HG02571 (cell line): ENCODE data around the gene CPT1A.

Experiments used
- ATAC-seq: cut with Tn5 transposase; IDR thresholded peaks from one replicate; pipeline ENCODE4 v1.9.1; 2021; ENCODE audit warnings: mild to moderate bottlenecking, moderate library complexity; ENCODE audit not compliant: unreplicated experiment

CPT1A gene

DNA sequence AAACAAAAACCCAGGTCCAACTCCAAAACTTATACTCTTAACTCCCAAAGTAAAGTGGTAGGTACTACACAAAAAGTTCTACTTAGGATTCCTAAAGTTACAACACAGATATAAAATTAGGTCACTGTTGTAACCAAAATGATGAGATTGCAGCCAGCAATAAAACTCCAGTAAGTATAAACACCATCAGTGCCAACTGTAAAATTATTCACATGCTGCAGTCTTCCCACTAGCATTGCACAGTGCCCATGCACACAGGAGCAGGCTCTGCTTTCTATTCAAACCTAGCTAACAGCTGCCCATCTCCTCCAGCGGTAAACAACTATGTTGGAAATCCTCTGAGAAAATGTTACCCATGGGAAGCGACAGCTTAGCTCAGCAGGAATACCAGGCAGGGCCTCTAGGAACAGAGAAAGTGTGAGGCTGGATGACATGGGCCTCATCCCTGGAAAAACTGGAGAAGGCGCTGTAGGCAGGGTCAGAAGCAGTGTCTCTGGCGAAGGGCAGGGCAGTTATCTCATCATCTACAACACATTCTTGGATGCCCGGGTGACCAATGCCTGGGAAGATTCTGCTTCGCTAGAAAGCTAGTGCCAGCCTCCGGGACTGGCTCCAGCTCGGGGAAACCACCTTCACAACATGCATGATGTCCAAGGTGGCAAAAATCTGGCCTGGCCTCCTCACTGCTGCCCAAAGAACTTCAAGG, 9.1 kb downstream of the CPT1A start:
- ATAC-seq: no peak

DNA sequence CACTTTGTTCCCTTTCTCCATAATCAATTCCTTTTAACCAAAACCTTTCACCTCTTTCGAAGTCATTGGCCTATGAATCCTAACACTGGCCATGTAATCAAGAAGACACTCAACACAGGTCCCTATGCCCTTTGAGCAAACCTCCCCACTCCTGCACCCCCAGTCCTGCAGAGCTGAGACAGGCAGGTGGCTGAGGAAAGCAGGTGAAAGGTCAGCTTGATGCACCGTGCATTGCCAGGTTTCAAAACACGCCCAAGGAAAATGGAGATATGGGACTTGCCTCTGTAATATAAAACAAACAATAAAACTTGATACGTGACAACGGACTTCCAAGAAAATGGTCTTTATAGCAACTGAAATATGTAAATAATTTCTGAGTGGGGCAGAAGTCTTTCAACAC, 10.6 kb downstream of the CPT1A start:
- ATAC-seq: no peak

DNA sequence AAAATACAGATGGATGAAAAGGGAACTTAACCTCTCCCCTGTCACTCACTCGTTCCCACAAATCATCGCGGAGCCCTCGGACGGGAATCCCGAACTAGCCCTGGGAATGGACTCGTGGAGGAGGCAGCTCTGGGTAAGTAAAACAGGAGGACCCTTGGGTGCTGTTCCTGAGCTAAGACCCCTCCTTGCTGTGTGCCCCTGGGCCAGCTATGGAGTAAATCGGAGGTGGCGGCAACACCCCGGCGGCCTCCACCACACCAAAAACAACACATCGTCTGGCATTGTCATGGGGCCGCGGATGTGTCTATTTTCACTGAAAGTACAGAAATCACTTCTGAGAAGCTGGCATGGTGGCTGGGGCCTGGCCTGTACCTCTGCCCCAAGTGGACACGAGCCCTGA, 12.1 kb downstream of the CPT1A start:
- ATAC-seq: no peak

DNA sequence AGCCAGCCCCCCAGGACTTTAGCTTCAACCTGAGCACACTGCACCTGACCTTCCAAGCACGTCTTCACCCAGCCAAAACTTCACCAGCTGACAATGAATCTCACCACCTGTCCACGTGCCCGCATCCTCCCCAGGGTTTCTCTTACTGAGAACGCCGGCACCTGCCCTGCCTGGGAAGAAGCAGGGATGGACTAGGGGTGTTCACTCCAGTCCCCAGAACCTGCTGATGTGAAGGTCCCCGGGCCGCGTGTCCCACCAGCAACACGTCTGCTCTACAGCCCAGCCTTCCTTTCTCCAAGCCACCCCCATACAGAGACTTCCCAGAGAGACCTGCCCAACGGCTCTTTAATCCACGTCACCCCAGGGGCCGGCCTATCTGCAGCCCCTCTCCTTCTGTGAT, 12.8 kb downstream of the CPT1A start:
- ATAC-seq: no peak

DNA sequence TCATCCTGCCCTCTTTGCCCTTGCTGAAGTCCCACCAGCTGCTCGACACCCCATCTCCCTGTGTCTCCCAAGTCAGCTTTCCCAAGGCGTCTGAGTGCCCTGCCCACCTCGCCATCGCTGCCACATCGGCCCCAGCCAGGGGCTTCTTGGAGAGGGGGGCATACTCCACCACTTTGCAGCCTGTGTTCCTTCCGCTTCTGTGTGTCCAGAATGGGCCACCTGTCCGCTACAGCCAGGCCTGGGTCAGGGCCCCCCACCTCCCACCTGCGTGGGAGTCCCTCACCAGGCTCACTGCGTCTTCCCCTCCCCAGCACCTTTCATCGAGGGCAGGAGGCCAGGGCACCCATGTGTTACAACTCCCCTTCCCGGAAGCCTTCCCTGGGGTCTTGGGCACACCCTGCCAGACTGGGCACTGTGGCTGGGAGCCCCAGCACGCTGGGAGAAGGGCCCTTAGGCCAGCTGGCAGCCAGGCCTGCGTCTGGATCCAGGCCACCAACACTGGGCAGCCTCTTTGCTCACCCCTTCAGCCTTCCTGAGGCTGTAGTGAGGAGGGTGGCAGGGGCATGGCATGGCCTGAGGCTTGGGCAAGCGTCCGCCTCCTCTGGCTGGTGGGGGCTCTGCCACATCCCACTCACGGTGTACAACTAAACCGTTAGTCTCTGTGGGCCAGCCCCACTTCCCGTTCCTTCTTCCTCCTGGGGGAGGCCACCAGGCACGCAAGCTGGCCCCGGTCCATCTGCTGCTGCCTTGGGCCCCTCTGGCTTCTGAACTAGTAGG, 13.4 kb downstream of the CPT1A start:
- no peak for ATAC-seq

DNA sequence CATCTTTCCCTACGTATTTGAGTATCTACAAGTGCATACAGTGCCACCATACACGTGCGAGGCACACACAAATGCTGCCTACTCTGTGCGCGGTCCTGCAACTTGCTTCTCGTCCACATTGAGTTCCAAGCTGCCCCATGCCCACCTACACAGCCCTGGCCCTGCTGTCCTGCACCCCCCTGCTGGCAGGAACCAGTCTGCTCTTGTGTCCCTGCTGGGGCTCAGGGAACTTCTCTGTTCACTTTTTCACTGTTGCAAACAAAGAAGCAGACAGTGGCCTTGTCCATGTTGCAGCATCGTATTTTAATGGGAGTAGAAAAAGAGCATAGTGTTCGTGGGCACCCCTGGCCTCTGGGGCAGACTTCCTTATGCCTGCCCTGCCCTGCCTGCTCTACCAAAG, 14.0 kb downstream of the CPT1A start:
- ATAC-seq: no peak

DNA sequence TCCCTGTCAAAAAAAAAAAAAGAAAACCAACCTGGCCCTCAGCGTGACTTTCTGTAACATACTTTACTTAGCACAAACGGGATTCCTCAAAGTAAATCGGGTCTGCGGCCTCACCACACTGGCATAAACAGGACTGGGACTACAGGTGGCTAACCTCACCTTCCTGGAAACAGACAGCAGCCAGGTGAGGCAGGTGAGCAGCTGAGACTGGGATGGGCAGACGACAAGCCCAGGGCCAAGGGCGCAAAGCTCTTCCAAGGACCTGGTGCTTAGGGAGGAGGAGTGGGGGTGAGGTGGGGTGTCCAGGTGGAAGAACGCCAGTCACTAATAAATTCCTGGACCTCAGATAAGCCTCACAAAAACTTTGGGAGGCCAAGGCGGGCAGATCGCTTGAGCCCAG, 15.0 kb downstream of the CPT1A start:
- ATAC-seq: no peak

DNA sequence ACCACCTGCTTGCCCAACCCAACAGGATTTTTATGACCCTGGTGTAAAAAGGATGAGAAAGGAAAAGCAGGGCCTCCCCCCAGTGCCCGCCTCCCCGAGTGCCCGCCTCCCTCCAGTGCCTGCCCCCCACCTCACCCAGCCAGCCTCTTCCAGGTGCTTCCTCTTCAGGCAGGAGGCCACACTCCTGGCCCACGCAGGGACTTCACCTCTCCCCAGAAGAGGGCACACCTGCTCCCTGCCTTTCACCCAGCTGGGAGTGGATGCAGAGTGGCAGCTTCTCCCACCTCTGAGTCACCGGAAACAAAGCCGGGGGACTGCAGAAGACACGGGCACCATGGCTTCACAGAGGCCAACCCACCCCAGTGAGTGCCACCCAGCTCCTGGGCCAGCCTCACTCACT, 16.1 kb downstream of the CPT1A start:
- no peak for ATAC-seq

DNA sequence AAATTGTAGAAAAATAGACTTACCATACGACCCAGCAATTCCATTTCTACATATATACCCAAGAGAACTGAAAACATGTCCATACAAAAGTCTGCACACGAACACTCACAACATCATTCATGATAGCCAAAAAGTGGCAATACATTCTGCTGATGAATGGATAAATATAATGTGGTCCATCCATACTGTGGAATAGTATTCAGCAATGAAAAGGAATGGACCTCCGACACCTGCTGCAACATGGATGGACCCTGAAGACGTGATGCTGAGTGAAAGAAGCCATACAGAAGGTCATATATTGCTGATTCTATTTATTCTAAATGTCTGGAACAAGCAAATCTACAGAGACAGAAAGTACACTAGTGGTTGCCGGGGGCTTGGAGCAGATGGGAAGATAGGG, 19.2 kb downstream of the CPT1A start:
- ATAC-seq: no peak

DNA sequence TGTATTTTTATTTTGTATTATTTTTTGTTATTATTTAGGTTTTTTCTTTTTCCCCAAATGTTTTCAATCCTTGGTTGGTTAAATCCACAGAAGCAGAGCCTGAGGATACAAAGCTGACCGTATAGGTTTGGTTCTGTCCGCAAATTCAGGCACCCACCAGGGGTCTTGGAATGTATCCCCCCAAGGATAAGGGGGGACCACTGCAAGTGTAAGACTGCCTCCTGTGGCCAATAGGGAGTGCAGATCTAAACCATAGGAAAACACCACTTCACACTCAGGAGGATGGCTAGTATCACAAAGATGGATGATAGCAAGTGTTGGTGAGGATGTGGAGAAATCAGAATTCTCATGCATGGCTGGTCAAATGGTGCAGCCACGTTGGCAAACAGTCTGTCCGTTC, 20.0 kb downstream of the CPT1A start:
- ATAC-seq: no peak

DNA sequence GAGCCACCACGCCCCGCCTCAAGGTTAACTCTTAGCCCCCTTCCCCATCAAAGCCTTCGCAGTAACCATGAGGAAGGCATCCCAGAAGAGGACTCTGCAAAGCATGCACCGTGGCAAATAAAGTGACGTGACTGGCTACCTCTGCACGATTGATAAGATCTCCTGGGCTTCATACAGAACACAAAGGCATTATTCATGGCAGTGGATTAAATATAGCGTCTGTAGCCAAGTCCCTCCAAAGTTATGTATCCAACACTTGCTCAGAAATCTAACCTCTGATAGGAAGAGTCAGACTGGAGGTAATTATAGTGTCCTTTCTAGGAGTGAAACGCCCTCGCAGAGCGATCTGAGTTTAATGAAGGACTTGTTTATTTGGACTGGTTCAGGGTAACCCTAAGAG, 22.4 kb downstream of the CPT1A start:
- ATAC-seq: no peak

DNA sequence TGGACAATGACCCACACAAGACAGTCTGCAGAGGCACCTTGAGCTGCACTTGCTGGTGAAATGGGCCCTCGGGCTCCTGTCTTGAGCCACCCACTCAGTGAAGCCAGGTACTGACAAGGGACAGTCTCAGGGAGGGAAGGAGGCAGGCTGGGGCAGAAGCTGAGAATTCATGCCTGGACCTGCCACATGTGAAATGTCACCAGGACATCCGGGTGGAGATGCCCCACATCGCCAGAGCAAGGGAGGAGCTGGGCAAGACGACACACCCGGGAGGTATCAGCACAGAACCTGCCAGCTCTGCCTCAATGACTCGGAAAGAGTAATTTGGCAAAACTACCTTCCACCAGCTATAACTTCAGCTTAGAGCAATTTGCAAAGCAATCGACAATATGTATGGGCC, 23.5 kb downstream of the CPT1A start:
- ATAC-seq: no peak

DNA sequence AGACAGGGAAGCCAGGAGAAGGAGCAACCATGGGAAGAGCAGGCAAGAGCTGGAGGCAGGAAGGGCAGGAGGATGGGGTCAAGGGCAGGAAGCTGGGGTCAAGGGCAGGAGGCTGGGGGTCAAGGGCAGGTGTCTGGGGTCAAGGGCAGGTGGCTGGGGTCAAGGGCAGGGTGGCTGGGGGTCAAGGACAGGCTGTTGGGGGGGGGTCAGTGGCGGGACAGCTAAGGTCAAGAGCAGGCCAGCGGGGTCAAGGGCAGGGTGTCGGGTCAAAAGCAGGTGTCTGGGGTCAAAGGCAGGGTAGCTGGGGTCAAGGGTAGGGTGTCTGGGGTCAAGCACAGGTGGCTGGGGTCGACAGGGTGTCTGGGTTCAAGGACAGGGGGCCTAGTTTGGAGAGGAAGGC, 24.2 kb downstream of the CPT1A start:
- ATAC-seq: no peak

DNA sequence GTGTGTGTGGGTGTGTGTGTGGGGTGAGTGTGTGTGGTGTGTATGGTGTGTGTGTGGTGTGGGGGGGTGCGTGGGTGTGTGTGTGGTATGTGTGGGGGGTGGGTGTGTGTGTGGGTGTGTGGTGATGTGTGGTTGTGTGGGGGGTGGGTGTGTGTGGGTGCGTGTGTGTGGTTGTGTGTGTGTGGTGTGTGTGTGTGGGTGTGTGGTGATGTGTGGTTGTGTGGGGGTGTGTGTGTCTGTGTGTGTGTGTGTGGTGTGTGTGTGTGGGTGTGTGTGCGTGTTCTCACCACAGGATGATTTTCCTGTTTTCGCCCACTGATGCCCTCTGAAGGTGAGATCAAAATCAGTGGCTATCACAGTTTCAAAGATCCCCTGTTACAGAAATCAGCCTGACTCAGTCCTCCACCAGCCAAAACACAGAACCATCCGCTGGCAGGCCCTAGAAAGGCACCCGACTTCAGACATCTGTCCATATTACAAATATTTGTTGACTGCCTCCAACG, 24.7 kb downstream of the CPT1A start:
- no peak for ATAC-seq

DNA sequence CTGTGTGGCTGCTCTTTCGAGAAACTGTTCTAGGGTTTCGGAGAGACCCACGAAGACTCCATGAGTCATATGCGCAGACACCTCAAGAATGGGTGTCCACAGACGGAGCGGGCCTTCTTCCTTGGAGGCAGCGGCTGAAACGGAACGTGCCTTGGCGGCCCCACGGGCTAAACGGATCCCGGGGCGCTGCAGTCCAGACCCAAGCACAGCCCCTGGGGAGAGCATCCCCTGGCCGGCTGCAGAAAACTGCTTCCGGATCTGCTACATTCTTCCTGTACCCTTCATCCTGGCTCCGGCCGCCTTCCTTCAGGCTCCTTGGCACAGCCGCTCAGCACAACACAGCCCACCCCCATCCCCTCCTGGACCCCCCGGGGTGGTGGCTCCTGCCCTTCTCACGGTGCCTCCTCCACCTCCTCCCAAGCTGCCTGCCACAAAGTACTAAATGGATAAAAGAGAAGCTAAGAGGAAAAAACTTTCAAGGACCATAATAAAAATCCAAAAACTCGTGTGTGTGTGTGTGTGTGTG, 25.4 kb downstream of the CPT1A start:
- ATAC-seq: no peak

DNA sequence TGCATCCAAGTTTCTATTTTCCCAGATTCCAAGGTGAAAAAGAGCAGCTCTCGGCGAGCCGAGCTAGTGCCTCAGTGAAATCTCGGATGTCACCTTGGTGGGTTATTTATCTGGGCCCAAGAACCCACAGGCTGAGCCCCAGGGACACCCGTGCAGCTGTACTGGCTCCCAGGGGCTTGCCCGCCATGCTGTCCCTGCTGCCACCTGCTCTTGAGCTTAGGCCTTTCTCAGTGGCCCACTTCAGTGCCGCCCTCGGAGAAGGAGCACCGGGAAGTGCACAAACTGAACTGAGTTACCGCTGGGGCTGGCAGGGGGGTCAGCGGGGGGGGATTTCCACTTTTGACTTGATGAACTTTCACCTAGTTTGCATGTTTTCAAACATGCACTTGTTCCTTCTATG, 27.9 kb downstream of the CPT1A start:
- no peak for ATAC-seq

DNA sequence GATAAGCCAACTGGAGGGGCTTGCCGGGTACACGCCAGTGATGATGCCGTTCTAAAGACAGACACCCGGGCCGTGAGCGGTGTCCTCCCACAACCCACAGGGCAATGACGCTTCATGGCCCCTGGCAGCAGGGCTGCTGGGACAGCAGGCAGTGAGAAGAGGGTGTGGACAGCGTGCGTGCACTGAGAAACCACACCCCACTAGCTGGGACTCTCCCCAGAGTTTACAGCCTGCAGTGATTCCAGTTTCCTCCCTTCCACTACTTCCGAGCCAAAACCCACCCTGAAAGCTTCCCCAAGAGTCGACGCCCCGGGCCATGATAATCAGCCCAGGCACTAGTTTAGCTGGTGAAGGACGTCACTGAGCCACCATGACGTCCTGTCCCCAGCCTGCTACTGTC, 29.2 kb downstream of the CPT1A start:
- ATAC-seq: no peak

DNA sequence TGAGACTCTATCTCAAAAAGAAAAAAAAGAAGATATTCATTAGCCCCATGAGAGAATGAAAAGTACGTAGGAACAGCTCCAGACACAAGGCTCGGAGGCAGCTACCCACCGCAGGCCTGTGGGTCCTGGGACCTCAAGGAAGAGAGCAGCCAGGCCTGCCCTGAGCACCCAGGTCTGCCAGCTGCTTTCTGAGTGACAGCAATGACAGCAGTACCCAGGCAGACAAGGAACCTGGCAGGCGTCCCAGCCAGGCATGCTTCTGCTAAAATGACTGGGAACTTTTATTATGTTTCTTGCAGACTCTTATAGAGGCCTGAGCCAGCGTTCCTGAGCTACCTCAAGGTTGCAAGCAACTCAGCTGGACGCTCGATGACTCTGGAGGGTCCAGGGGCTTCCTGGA, 31.6 kb downstream of the CPT1A start:
- ATAC-seq: no peak

DNA sequence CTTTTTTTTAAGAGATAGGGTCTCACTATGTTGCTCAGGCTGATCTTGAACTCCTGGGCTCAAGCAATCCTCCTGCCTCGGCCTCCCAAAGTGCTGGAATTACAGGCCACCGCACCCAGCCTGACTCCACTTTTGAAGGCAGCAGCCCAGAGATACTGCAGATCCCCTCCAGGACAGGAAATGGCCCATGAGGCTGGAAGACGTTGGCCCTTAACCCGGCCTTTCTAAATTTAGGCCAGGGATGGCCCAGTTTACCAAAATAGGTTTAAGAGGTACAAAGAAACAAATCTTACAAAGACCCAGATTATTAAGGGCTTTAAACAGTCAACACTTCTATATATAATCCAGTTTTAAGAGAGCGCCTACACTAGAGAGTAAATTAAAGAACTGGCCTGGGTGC, 32.2 kb downstream of the CPT1A start:
- ATAC-seq: no peak

DNA sequence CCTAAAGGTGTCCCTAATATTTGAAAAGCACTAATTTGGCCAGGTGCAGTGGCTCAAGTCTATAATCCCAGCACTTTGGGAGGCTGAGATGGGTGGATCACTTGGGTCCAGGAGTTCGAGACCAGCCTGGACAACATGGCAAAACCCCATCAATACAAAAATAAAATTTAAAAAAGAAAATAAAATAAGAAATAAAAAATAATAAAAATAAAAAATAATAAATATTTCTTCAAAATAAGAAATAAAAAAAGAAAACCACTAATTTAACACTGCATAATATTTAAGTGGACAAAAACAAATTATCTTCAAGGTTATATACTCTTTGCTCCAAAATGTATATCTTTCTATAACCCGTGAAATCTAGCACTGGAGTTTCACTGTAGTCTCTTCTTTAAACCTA, 32.9 kb downstream of the CPT1A start:
- no peak for ATAC-seq

DNA sequence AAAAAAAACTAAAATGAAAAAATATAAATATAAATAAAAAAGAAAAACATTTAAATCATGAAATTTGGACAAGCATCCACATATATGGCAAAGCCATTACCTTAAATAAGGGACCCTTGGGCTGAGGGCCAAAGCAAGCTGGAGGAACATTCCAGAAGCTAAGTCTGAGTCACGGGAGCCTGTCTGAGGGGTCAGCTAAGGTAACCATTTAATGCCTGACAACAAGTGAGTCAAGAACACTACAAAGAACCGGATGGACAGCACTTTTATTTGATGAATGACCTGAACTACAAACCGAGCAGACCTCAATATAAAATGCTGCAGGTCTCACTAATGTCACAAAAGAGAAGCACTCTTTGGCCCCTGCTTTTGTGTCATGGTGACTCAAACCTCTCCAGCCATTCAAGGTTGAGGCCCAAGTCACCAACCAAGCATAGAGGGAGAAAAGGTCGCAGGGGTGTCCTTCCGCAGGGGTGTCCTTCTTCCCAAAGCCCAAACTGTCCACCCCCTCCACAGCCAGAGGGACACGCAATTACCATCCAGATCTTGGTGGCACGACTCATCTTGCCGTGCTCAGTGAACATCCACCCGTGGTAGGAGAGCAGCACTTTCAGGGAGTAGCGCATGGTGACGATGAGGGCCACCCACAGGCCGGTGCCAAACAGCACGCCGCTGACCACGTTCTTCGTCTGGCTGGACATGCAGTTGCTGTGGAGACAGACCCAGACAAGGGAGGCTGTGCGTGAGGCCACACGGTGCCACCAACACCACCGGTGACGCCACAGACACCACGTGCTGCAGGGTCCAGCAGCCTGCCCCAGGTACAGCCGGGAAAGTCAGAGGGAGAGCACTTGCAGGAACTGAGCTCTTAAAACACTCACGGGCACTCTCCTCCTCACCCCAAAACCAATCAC, 34.5 kb downstream of the CPT1A start:
- ATAC-seq: no peak
